ENCODE measurements around the gene CDH4. TPM values are rescaled to one million over a fixed set of nuclear protein-coding genes. Genes with fewer than 3 reads are reported as not detected.

Gene CDH4
- total RNA-seq, 1 donor from 2014 or later: 2.9 TPM

DNA sequence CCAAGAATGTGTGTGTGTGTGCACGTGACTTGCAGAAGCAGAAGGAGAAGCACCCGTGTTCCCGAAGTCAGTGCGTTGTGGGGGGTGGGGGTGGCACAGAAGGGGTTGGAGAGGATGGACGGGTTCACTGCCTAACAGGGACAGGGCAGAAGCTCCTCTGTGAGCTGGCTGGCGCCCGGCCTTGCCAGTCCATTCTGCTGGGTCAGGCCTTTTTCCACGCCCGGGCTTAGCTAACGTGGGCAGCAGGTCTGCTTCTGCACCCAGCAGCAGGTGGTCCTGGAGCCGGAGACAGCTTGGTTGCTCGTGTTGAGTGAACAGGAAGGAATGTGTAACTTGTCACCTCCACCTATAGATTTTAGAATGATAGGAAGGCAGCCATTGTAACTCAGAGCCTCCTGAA lies 374.4 kb downstream of the CDH4 start:
- H3K4me3 Mint-ChIP-seq: no peak overlapping the region
- DNase-seq (ENCODE audit: low spot score): no peak
- Histone ChIP-seq H3K4me2 (no peak overlapping the region), H3K4me1 (peaks cover 9% of the 10 kb centered on the region), H3F3A (ENCODE audit: low read depth) (no peaks in the 10 kb centered on the region), H3K9ac (no peak overlapping the region), H3K36me3 (no peaks in the 10 kb centered on the region), H3K79me2 (ENCODE audit: low read depth) (no peaks in the 10 kb centered on the region), H3K4me3 (no peak overlapping the region), H3K9me3 (ENCODE audit: low read depth) (no peaks in the 10 kb centered on the region), H4K20me1 (ENCODE audit: low read depth) (no peaks in the 10 kb centered on the region), H3K27ac (no peak overlapping the region), H2AFZ (replicated peaks) (no peak overlapping the region), H3K27me3 (peaks cover 5% of the 10 kb centered on the region)
- TF ChIP-seq EZH2phosphoT487 (IDR thresholded peaks at IDR 0.05): no peak
- no peak for TF ChIP-seq EZH2 (IDR thresholded peaks at IDR 0.05)
- TF ChIP-seq, protein P1, sequence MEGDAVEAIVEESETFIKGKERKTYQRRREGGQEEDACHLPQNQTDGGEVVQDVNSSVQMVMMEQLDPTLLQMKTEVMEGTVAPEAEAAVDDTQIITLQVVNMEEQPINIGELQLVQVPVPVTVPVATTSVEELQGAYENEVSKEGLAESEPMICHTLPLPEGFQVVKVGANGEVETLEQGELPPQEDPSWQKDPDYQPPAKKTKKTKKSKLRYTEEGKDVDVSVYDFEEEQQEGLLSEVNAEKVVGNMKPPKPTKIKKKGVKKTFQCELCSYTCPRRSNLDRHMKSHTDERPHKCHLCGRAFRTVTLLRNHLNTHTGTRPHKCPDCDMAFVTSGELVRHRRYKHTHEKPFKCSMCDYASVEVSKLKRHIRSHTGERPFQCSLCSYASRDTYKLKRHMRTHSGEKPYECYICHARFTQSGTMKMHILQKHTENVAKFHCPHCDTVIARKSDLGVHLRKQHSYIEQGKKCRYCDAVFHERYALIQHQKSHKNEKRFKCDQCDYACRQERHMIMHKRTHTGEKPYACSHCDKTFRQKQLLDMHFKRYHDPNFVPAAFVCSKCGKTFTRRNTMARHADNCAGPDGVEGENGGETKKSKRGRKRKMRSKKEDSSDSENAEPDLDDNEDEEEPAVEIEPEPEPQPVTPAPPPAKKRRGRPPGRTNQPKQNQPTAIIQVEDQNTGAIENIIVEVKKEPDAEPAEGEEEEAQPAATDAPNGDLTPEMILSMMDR (IDR thresholded peaks at IDR 0.05): no peak
- H3K27ac Mint-ChIP-seq: no peak overlapping the region
- H3K36me3 Mint-ChIP-seq: no peaks in the 10 kb centered on the region
- H3K9me3 Mint-ChIP-seq: no peaks in the 10 kb centered on the region
- H3K4me1 Mint-ChIP-seq: peaks cover 22% of the 10 kb centered on the region
- H3K27me3 Mint-ChIP-seq (ENCODE audit: insufficient read depth, low read depth): peaks cover 5% of the 10 kb centered on the region

DNA sequence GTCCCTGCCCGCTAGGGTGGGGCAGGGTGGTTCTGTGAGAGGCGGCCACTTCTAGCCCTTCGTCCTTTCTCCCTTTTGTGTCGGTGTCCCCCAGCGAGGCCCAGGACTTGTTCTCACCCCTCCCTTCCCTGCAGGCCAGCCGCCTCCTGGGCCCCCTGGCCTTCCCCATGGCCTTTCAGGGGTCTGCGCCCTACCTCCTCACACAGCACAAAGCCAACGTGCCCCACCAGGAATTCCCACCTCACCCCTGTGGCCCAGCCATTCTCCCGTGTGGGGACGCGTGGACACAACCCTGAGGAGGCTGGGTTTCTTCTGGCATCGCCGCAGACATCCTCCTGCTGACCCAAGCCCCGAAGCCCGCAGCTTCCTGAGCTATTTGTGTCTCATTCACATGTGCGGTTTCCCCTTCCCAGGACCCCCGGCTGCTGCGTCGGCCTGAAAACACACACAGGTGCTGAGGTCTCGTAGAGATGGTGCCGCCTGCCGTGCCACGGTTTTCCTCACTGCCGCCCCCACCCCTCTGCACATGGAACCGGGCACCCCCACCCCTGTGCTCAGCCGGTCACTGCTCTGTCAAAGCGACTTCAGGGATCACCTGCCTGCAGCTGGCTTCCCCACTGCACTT lies 375.8 kb downstream of the CDH4 start:
- H2AFZ ChIP-seq (replicated peaks): no peak overlapping the region
- H3K9ac ChIP-seq: no peak overlapping the region
- H3K4me1 ChIP-seq: peaks cover 9% of the 10 kb centered on the region
- Mint-ChIP-seq H3K4me3 (no peak overlapping the region), H3K27ac (peak overlapping the region; percentile 79), H3K4me1 (peaks cover 22% of the 10 kb centered on the region), H3K27me3 (ENCODE audit: insufficient read depth, low read depth) (peaks cover 5% of the 10 kb centered on the region), H3K9me3 (no peaks in the 10 kb centered on the region), H3K36me3 (no peaks in the 10 kb centered on the region)
- peaks cover 4% of the 10 kb centered on the region for H3K27me3 ChIP-seq
- no peaks in the 10 kb centered on the region for H3K9me3 ChIP-seq (ENCODE audit: low read depth)
- H3K36me3 ChIP-seq: no peaks in the 10 kb centered on the region
- TF ChIP-seq, protein P1 (IDR thresholded peaks at IDR 0.05): no peak
- TF ChIP-seq EZH2phosphoT487 (IDR thresholded peaks at IDR 0.05) (no peak), EZH2 (IDR thresholded peaks at IDR 0.05) (no peak)
- no peak for DNase-seq (ENCODE audit: low spot score)
- no peaks in the 10 kb centered on the region for H4K20me1 ChIP-seq (ENCODE audit: low read depth)
- no peak overlapping the region for H3K4me2 ChIP-seq
- H3K27ac ChIP-seq: no peak overlapping the region
- no peaks in the 10 kb centered on the region for H3F3A ChIP-seq (ENCODE audit: low read depth)
- no peak overlapping the region for H3K4me3 ChIP-seq
- H3K79me2 ChIP-seq (ENCODE audit: low read depth): no peaks in the 10 kb centered on the region

- no peak overlapping the region for H3K9ac ChIP-seq
- TF ChIP-seq EZH2 (IDR thresholded peaks at IDR 0.05) (no peak), EZH2phosphoT487 (IDR thresholded peaks at IDR 0.05) (no peak)
- no peaks in the 10 kb centered on the region for H3K79me2 ChIP-seq (ENCODE audit: low read depth)
- no peaks in the 10 kb centered on the region for H3K9me3 ChIP-seq (ENCODE audit: low read depth)
- no peak overlapping the region for H3K27ac ChIP-seq
- peaks cover 5% of the 10 kb centered on the region for H3K27me3 Mint-ChIP-seq (ENCODE audit: insufficient read depth, low read depth)
- DNase-seq (ENCODE audit: low spot score): no peak
- no peak overlapping the region for H2AFZ ChIP-seq (replicated peaks)
- H3K36me3 ChIP-seq: no peaks in the 10 kb centered on the region
- H3K4me1 ChIP-seq: peaks cover 9% of the 10 kb centered on the region
- no peak overlapping the region for H3K4me2 ChIP-seq
- H3K4me3 ChIP-seq: no peak overlapping the region
- H3K36me3 Mint-ChIP-seq: no peaks in the 10 kb centered on the region
- no peaks in the 10 kb centered on the region for H3K9me3 Mint-ChIP-seq
- H3K4me1 Mint-ChIP-seq: peaks cover 22% of the 10 kb centered on the region
- no peaks in the 10 kb centered on the region for H4K20me1 ChIP-seq (ENCODE audit: low read depth)
- no peaks in the 10 kb centered on the region for H3F3A ChIP-seq (ENCODE audit: low read depth)
- no peak overlapping the region for H3K27ac Mint-ChIP-seq
- H3K27me3 ChIP-seq: peaks cover 4% of the 10 kb centered on the region
- no peak overlapping the region for H3K4me3 Mint-ChIP-seq
These were observed 376.4 kb downstream of the CDH4 start for GRCh38 chr20:61628480-61628879.

DNA sequence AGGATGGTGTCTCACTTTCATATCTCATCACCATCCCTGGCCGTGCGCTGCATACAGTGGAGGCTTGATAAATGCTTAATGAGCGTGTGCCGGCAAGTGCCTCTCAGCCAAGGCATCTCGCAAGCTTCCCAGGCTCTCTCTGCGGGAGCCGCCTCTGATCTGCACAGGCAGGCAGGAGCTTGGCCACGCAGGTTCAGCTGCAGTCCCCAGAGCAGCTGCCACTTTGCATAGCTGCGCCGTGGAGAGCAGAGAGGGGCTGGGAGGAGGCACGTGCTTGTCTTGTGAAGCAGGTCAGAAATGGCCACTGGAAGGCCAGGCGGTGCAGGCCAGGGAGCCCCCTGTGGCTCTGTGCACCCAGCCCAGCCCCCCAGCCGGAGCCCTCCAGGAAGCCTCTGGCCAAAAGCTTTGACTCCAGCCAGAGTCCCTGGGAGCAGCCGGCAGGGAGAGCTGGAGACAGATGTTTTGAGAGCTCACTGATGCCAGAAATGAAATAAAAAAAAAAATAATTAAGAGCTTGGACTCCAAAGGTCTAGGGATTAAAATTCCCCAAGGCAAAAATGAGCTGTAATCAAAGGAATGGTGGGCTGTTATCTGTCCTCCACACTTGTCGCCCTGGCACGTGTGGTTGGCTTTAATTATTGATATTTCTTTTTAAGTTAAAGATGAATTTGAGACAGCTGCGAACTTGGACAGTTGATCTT lies 377.0 kb downstream of the CDH4 start:
- H3K27ac ChIP-seq: no peak overlapping the region
- H3K9me3 Mint-ChIP-seq: no peaks in the 10 kb centered on the region
- no peaks in the 10 kb centered on the region for H3K36me3 ChIP-seq
- H3K4me1 ChIP-seq: peaks cover 9% of the 10 kb centered on the region
- no peak overlapping the region for H3K27ac Mint-ChIP-seq
- no peak overlapping the region for H3K4me3 ChIP-seq
- H3K27me3 Mint-ChIP-seq (ENCODE audit: insufficient read depth, low read depth): peaks cover 5% of the 10 kb centered on the region
- no peak overlapping the region for H3K4me2 ChIP-seq
- no peak overlapping the region for H2AFZ ChIP-seq (replicated peaks)
- no peak overlapping the region for H3K9ac ChIP-seq
- H3K27me3 ChIP-seq: peaks cover 4% of the 10 kb centered on the region
- no peaks in the 10 kb centered on the region for H3K36me3 Mint-ChIP-seq
- no peaks in the 10 kb centered on the region for H4K20me1 ChIP-seq (ENCODE audit: low read depth)
- no peak overlapping the region for H3K4me3 Mint-ChIP-seq
- H3K79me2 ChIP-seq (ENCODE audit: low read depth): no peaks in the 10 kb centered on the region
- no peak for TF ChIP-seq EZH2phosphoT487 (IDR thresholded peaks at IDR 0.05)
- TF ChIP-seq EZH2 (IDR thresholded peaks at IDR 0.05): no peak
- TF ChIP-seq, protein P1 (IDR thresholded peaks at IDR 0.05): no peak
- DNase-seq (ENCODE audit: low spot score): peak; percentile 51
- H3K4me1 Mint-ChIP-seq: peaks cover 22% of the 10 kb centered on the region
- H3F3A ChIP-seq (ENCODE audit: low read depth): no peaks in the 10 kb centered on the region
- no peaks in the 10 kb centered on the region for H3K9me3 ChIP-seq (ENCODE audit: low read depth)

Measured in neural progenitor cell (in vitro differentiated cells).